Stimulated activated naive CD4-positive, alpha-beta T cell (primary cell): ENCODE data around the gene MTG2.
"Not testable (repeated sequence)": the region's sequence is repeated elsewhere in the genome, so short reads cannot be mapped to it uniquely, and the experiment has no call there.

ENCODE experiments used
- DNase-seq, 6 experiments: peaks; one replicate each; lab custom pipeline; 2025; lab: John Stamatoyannopoulos, UW

The MTG2 gene

GRCh38 chr20:62145688-62146018, 37.2 kb upstream of the MTG2 start:
- no peak for DNase-seq

- DNase-seq = no peak
Measured at GRCh38 chr20:62146019-62146755, 36.6 kb upstream of the MTG2 start.

GRCh38 chr20:62147125-62147524, 35.7 kb upstream of the MTG2 start:
- no peak for DNase-seq

- DNase-seq = no peak
Measured at GRCh38 chr20:62147528-62147927, 35.3 kb upstream of the MTG2 start.

GRCh38 chr20:62148383-62148782, 34.4 kb upstream of the MTG2 start:
- DNase-seq = not testable (repeated sequence)

- no peak for DNase-seq
Measured at GRCh38 chr20:62148908-62149314, 33.9 kb upstream of the MTG2 start.

GRCh38 chr20:62149532-62150309, 33.1 kb upstream of the MTG2 start:
- no peak for DNase-seq

GRCh38 chr20:62150310-62150575, 32.6 kb upstream of the MTG2 start:
- no peak for DNase-seq

GRCh38 chr20:62151225-62151624, 31.6 kb upstream of the MTG2 start:
- DNase-seq = no peak

GRCh38 chr20:62151835-62152364, 30.9 kb upstream of the MTG2 start:
- DNase-seq = no peak

- no peak for DNase-seq
Measured at GRCh38 chr20:62155428-62156253, 27.2 kb upstream of the MTG2 start.

GRCh38 chr20:62156254-62156556, 26.6 kb upstream of the MTG2 start:
- no peak for DNase-seq

GRCh38 chr20:62156592-62157386, 26.0 kb upstream of the MTG2 start:
- peak; percentile 43 to 71 (median 62) for DNase-seq

GRCh38 chr20:62157387-62158087, 25.3 kb upstream of the MTG2 start:
- no peak for DNase-seq

- DNase-seq = no peak
Measured at GRCh38 chr20:62158088-62158400, 24.8 kb upstream of the MTG2 start.

- DNase-seq = no peak
Measured at GRCh38 chr20:62158541-62158940, 24.3 kb upstream of the MTG2 start.

- no peak for DNase-seq
Measured at GRCh38 chr20:62159052-62159451, 23.8 kb upstream of the MTG2 start.

GRCh38 chr20:62159839-62160238, 23.0 kb upstream of the MTG2 start:
- no peak for DNase-seq

GRCh38 chr20:62160253-62160652, 22.6 kb upstream of the MTG2 start:
- DNase-seq = no peak

- DNase-seq = no peak
Measured at GRCh38 chr20:62160876-62161275, 22.0 kb upstream of the MTG2 start.

- no peak for DNase-seq
Measured at GRCh38 chr20:62161347-62161746, 21.5 kb upstream of the MTG2 start.
